Parathyroid adenoma (tissue), 2 donors: ENCODE results near the gene ANXA1.

ENCODE experiments used
- H2AFZ ChIP-seq: fragments of 300-600 bp; sonication (generic); one replicate; pipeline ENCODE4 v1.7.0; 2017; ENCODE audit warnings: antibody characterized with exemption, mild to moderate bottlenecking
- H3K27ac ChIP-seq: fragments of 300-600 bp; sonication (generic); one replicate; pipeline ENCODE4 v1.7.0; 2017
- H3K27me3 ChIP-seq: fragments of 300-600 bp; sonication (generic); one replicate; pipeline ENCODE4 v1.7.0; 2017; ENCODE audit warnings: low read length; ENCODE audit not compliant: control insufficient read depth, insufficient read depth
- H3K36me3 ChIP-seq: fragments of 300-600 bp; sonication (generic); one replicate; pipeline ENCODE4 v1.7.0; 2017; ENCODE audit warnings: low read length; ENCODE audit not compliant: control insufficient read depth, insufficient read depth
- H3K4me1 ChIP-seq: fragments of 300-600 bp; sonication (generic); one replicate; pipeline ENCODE4 v1.7.0; 2017; ENCODE audit warnings: control low read depth
- H3K4me2 ChIP-seq: fragments of 300-600 bp; sonication (generic); one replicate; pipeline ENCODE4 v1.7.0; 2017; ENCODE audit warnings: low read length
- H3K4me3 ChIP-seq: fragments of 300-600 bp; sonication (generic); one replicate; pipeline ENCODE4 v1.7.0; 2017; ENCODE audit warnings: low read depth, low read length
- H3K79me2 ChIP-seq: fragments of 300-600 bp; sonication (generic); one replicate; pipeline ENCODE4 v1.7.0; 2017; ENCODE audit warnings: control low read depth
- H3K9ac ChIP-seq: fragments of 300-600 bp; sonication (generic); one replicate; pipeline ENCODE4 v1.7.0; 2017; ENCODE audit warnings: mild to moderate bottlenecking
- H3K9me3 ChIP-seq: fragments of 300-600 bp; sonication (generic); one replicate; pipeline ENCODE4 v1.7.0; 2017; ENCODE audit warnings: low read length; ENCODE audit not compliant: control insufficient read depth
- CTCF ChIP-seq: fragments of 300-600 bp; sonication (generic); IDR thresholded peaks from one replicate; pipeline ENCODE4 v1.7.0; 2017; ENCODE audit warnings: antibody characterized with exemption, mild to moderate bottlenecking
- donor health status: primary hyperparathyroidism.

The ANXA1 gene

GRCh38 chr9:73174330-73174980, 22.8 kb downstream of the ANXA1 start:
- no peak for TF ChIP-seq CTCF
- H3K36me3 ChIP-seq: no peaks in the 10 kb centered on the region
- no peaks in the 10 kb centered on the region for H3K27me3 ChIP-seq
- no peak overlapping the region for H3K27ac ChIP-seq
- H2AFZ ChIP-seq: no peak overlapping the region
- H3K4me1 ChIP-seq: no peaks in the 10 kb centered on the region
- H3K79me2 ChIP-seq: no peaks in the 10 kb centered on the region
- H3K9me3 ChIP-seq: no peaks in the 10 kb centered on the region
- H3K4me2 ChIP-seq: no peak overlapping the region
- H3K4me3 ChIP-seq: no peak overlapping the region
- no peak overlapping the region for H3K9ac ChIP-seq

- no peaks in the 10 kb centered on the region for H3K9me3 ChIP-seq
- no peak overlapping the region for H3K27ac ChIP-seq
- H3K79me2 ChIP-seq: no peaks in the 10 kb centered on the region
- no peaks in the 10 kb centered on the region for H3K4me1 ChIP-seq
- no peaks in the 10 kb centered on the region for H3K36me3 ChIP-seq
- H3K27me3 ChIP-seq: no peaks in the 10 kb centered on the region
- no peak overlapping the region for H3K4me2 ChIP-seq
- no peak overlapping the region for H3K9ac ChIP-seq
- H2AFZ ChIP-seq: no peak overlapping the region
- H3K4me3 ChIP-seq: no peak overlapping the region
- no peak for TF ChIP-seq CTCF
Observed at GRCh38 chr9:73176450-73176875, 24.8 kb downstream of the ANXA1 start.

- no peak for TF ChIP-seq CTCF
- H3K79me2 ChIP-seq: no peaks in the 10 kb centered on the region
- no peak overlapping the region for H3K9ac ChIP-seq
- H3K4me2 ChIP-seq: no peak overlapping the region
- H3K4me3 ChIP-seq: no peak overlapping the region
- H2AFZ ChIP-seq: no peak overlapping the region
- H3K4me1 ChIP-seq: no peaks in the 10 kb centered on the region
- no peak overlapping the region for H3K27ac ChIP-seq
- H3K36me3 ChIP-seq: no peaks in the 10 kb centered on the region
- H3K27me3 ChIP-seq: no peaks in the 10 kb centered on the region
- no peaks in the 10 kb centered on the region for H3K9me3 ChIP-seq
Observed at GRCh38 chr9:73178044-73178443, 26.4 kb downstream of the ANXA1 start.

GRCh38 chr9:73179589-73179988, 27.9 kb downstream of the ANXA1 start:
- H3K27me3 ChIP-seq: no peaks in the 10 kb centered on the region
- H3K27ac ChIP-seq: no peak overlapping the region
- no peak overlapping the region for H3K4me2 ChIP-seq
- TF ChIP-seq CTCF: no peak
- no peaks in the 10 kb centered on the region for H3K36me3 ChIP-seq
- no peak overlapping the region for H3K4me3 ChIP-seq
- no peaks in the 10 kb centered on the region for H3K4me1 ChIP-seq
- no peak overlapping the region for H3K9ac ChIP-seq
- no peaks in the 10 kb centered on the region for H3K9me3 ChIP-seq
- no peak overlapping the region for H2AFZ ChIP-seq
- no peaks in the 10 kb centered on the region for H3K79me2 ChIP-seq

- H3K36me3 ChIP-seq: no peaks in the 10 kb centered on the region
- no peak overlapping the region for H3K27ac ChIP-seq
- TF ChIP-seq CTCF: no peak
- H3K4me1 ChIP-seq: no peaks in the 10 kb centered on the region
- no peaks in the 10 kb centered on the region for H3K9me3 ChIP-seq
- H2AFZ ChIP-seq: no peak overlapping the region
- no peak overlapping the region for H3K9ac ChIP-seq
- no peaks in the 10 kb centered on the region for H3K79me2 ChIP-seq
- H3K4me3 ChIP-seq: no peak overlapping the region
- H3K27me3 ChIP-seq: no peaks in the 10 kb centered on the region
- no peak overlapping the region for H3K4me2 ChIP-seq
Observed at GRCh38 chr9:73180403-73180802, 28.7 kb downstream of the ANXA1 start.
